Astrocyte of the cerebellum (primary cell): Measurements from ENCODE around the gene MBP.

Experiments
- DNase-seq: peaks from one replicate; pipeline ENCODE4 v3.0.0-alpha.2; 2011; ENCODE audit warnings: low read depth
- H3K4me3 ChIP-seq: 2 replicates; pipeline ENCODE4 v1.5.1; 2011; ENCODE audit warnings: mild to moderate bottlenecking, low read depth, low read length, moderate library complexity
- CTCF ChIP-seq: IDR thresholded peaks from 2 replicates; pipeline ENCODE4 v1.5.1; 2012; ENCODE audit warnings: low read length, low read depth, moderate library complexity, mild to moderate bottlenecking; ENCODE audit errors: missing control alignments
- in situ Hi-C: cut with HindIII; loops from 2 replicates; pipeline ENCODE4 v1.10.0; 2017; ENCODE audit warnings: low sequenced_read_pairs

MBP gene

GRCh38 chr18:77079954-77080682 lies 52.5 kb downstream of the MBP start:
- DNase-seq, result no peak
- TF ChIP-seq CTCF, result no peak
- in situ Hi-C loops, result no loop called here
- no peak overlapping the region for H3K4me3 ChIP-seq

- DNase-seq, result no peak
- no peak for TF ChIP-seq CTCF
- in situ Hi-C loops, result no loop called here
- no peak overlapping the region for H3K4me3 ChIP-seq
Observed at GRCh38 chr18:77079088-77079487, 53.5 kb downstream of the MBP start.

DNA sequence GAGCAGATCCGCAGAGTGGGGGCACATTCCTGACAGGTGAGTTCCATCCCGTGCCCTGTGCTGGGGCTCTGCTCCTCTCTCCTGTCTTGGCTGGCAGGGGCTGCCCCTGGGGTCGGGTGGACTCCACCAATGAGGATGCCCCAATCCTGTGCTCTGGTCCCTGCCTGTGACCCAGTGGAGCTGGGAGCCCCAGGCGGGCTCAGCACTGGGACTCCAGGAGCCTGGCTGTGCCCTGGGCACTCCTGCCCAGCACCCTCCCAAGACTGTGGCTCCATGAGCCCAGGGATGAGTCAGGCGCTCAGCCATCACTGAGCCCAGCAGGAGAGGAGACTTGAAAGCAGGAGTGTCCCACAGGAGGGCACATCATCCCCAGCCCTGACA lies 53.9 kb downstream of the MBP start:
- H3K4me3 ChIP-seq, result no peak overlapping the region
- DNase-seq, result no peak
- in situ Hi-C loops, result no loop called here
- TF ChIP-seq CTCF, result no peak

- DNase-seq, result no peak
- in situ Hi-C loops, result no loop called here
- TF ChIP-seq CTCF, result no peak
- no peak overlapping the region for H3K4me3 ChIP-seq
Observed at GRCh38 chr18:77077941-77078689, 54.5 kb downstream of the MBP start.

- TF ChIP-seq CTCF, result no peak
Observed at GRCh38 chr18:77077401-77077800, 55.2 kb downstream of the MBP start.

GRCh38 chr18:77076111-77076510 lies 56.5 kb downstream of the MBP start:
- no peak for TF ChIP-seq CTCF
- no peak overlapping the region for H3K4me3 ChIP-seq
- in situ Hi-C loops, result no loop called here
- DNase-seq, result no peak

More at GRCh38 chr18:77077401-77077800, 55.2 kb downstream of the MBP start:
- no peak for DNase-seq
- in situ Hi-C loops, result no loop called here
- no peak overlapping the region for H3K4me3 ChIP-seq
